NB4 (cell line): ENCODE measurements around the gene CD55.

Source experiments
- DNase-seq: peaks from one replicate; pipeline ENCODE4 v3.0.0; 2010; ENCODE audit warnings: low read depth
- H3K4me3 ChIP-seq: one replicate; pipeline ENCODE4 v1.5.1; 2011; ENCODE audit warnings: mild to moderate bottlenecking, low read depth, low read length, moderate library complexity
- MYC ChIP-seq: IDR thresholded peaks from 2 replicates; pipeline ENCODE4 v1.6.1; 2011; ENCODE audit warnings: low read depth, low read length
- POLR2A ChIP-seq: IDR thresholded peaks from 2 replicates; pipeline ENCODE4 v1.6.1; 2011; ENCODE audit warnings: mild to moderate bottlenecking; ENCODE audit not compliant: insufficient read length; ENCODE audit errors: extremely low read depth
- TF ChIP-seq, protein P1 (sequence below): IDR thresholded peaks from 2 replicates; pipeline ENCODE4 v1.6.1; 2011; ENCODE audit warnings: low read depth, low read length
- TF ChIP-seq, protein P2 (sequence below): IDR thresholded peaks from one replicate; pipeline ENCODE4 v1.5.1; 2012; ENCODE audit warnings: low read depth, low read length

CD55 gene

DNA sequence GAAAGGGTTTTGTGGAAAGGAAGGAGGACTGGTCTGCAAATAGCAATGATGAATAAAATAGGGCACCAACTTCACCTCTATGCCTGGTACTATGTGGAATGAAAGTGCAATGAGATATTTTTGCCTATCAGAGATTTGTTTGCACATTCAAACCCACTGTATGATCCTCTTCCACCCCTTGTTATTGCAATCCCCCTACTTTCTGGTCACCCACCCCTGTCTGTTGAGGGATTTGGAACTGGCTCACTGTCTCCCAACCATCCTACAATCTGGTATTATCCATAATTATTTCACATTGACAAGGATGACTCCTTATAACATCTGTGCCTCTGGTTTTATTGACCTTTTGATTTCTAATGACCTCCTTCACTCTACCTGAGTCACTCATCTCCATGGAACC is 42.4 kb downstream of the CD55 start:
- TF ChIP-seq MYC (no peak), POLR2A (no peak)
- TF ChIP-seq, protein P1, sequence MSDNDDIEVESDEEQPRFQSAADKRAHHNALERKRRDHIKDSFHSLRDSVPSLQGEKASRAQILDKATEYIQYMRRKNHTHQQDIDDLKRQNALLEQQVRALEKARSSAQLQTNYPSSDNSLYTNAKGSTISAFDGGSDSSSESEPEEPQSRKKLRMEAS: no peak
- TF ChIP-seq, protein P2, sequence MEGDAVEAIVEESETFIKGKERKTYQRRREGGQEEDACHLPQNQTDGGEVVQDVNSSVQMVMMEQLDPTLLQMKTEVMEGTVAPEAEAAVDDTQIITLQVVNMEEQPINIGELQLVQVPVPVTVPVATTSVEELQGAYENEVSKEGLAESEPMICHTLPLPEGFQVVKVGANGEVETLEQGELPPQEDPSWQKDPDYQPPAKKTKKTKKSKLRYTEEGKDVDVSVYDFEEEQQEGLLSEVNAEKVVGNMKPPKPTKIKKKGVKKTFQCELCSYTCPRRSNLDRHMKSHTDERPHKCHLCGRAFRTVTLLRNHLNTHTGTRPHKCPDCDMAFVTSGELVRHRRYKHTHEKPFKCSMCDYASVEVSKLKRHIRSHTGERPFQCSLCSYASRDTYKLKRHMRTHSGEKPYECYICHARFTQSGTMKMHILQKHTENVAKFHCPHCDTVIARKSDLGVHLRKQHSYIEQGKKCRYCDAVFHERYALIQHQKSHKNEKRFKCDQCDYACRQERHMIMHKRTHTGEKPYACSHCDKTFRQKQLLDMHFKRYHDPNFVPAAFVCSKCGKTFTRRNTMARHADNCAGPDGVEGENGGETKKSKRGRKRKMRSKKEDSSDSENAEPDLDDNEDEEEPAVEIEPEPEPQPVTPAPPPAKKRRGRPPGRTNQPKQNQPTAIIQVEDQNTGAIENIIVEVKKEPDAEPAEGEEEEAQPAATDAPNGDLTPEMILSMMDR: no peak

DNA sequence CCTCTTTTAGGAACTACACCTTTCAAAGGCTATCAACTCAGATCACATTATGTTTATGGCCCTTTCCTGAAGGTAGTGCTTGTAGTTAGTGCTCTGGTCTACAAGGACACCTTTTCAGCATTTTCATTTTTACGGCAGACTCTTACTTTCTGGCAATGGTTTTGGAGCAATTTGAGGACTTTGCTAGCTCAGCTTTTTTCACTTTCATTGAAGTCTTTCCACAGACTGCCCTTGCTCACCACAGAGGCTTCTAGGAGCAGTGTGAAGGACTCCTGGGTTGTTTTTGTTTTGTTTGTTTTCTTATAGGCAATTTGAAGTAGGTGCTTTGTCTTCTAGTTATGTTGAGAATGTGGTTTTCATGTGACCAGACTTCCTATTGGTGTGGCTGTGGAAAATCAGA is 43.1 kb downstream of the CD55 start:
- TF ChIP-seq, protein P2: no peak
- TF ChIP-seq MYC (no peak), POLR2A (no peak)
- TF ChIP-seq, protein P1: no peak
- H3K4me3 ChIP-seq: no peak overlapping the region
- no peak for DNase-seq

More for the DNA sequence above, 42.4 kb downstream of the CD55 start:
- no peak overlapping the region for H3K4me3 ChIP-seq
- no peak for DNase-seq

DNA sequence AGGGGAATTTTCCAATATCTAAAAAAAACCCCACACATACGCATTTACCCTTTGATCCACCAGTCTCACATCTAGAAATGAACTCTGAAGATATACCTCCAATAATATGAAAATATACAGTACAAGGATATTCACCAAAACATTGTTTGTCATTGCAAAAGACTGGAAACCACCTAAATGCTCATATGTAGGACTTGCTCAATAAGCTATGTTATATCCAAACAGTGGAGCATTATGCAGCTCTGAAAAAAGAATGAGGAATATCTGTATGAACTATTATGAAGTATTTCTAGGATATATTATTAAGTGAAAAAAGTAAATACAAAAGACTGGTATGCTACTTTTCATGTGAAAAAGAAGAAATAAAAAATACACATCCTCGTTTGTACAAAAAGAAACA is 43.6 kb downstream of the CD55 start:
- TF ChIP-seq MYC (no peak), POLR2A (no peak)
- TF ChIP-seq, protein P2: no peak
- TF ChIP-seq, protein P1: no peak

DNA sequence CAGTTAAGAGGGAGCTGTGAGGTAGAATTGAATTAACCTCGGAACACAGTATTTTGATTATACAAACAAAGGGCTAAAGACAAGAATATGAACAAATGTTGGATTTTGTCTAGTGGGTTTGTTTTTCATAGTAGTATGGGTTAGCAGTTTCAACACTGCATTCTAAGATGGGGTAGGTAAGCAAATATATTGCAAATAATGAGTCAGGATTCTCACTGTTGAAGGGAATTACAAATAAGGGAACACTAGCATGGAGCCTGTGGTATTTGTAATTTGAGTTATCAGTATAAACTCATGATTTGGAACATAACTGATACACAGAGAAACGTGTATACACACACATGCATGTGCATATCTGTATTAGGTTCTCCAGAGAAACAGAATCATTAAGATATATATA is 44.5 kb downstream of the CD55 start:
- DNase-seq: no peak
- TF ChIP-seq POLR2A (no peak), MYC (no peak)
- TF ChIP-seq, protein P2: no peak
- TF ChIP-seq, protein P1: no peak
- H3K4me3 ChIP-seq: no peak overlapping the region

More for the DNA sequence above, 43.6 kb downstream of the CD55 start:
- no peak overlapping the region for H3K4me3 ChIP-seq
- no peak for DNase-seq

DNA sequence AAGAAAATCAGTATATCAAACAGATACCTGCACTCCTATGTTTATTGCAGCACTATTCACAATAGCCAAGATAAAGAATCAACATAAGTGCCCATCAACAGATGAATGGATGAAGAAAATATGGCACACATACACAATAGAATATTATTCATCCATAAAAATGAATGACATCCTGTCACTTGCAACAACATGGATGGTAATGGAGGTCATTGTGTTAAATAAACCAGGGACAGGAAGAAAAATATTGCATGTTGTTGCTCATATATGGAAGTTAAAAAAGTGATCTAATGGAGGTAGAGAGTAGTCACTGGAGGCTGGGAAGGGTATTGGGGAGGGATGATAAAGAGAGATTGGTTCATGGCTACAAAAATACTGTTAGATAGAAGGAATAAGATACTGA is 67.2 kb downstream of the CD55 start:
- TF ChIP-seq, protein P1: no peak
- TF ChIP-seq POLR2A (no peak), MYC (no peak)
- TF ChIP-seq, protein P2: no peak
- no peak overlapping the region for H3K4me3 ChIP-seq
- DNase-seq: no peak
